WI38 (cell line): ENCODE results near the gene C12orf56.

ENCODE experiments used
- H3K4me3 ChIP-seq: 2 replicates; pipeline ENCODE4 v1.5.1; 2011; ENCODE audit warnings: low read depth, mild to moderate bottlenecking, control low read depth, low read length
- TF ChIP-seq, protein P1 (sequence below): IDR thresholded peaks from 2 replicates; pipeline ENCODE4 v1.5.1; 2012; ENCODE audit warnings: low read depth, mild to moderate bottlenecking, control low read depth, low read length

The C12orf56 gene

DNA sequence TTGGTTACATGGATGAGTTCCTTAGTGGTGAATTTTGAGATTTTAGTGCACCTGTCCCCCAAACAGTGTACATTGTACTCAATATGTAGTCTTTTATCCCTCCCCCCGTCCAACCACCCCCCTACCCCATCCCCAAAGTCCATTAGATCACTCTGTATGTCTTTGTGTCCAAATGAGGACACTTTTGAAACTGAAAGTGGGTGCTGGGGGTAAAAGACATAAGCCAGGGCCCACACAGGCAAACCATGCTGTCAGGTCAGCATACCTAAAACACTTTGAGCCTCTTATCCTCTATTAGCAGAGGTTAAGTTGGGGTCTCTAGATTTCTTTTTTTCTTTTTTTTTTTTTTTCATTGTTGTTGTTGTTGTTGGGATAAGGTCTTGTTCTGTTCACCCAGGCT is 137.2 kb downstream of the C12orf56 start:
- no peak overlapping the region for H3K4me3 ChIP-seq
- TF ChIP-seq, protein P1, sequence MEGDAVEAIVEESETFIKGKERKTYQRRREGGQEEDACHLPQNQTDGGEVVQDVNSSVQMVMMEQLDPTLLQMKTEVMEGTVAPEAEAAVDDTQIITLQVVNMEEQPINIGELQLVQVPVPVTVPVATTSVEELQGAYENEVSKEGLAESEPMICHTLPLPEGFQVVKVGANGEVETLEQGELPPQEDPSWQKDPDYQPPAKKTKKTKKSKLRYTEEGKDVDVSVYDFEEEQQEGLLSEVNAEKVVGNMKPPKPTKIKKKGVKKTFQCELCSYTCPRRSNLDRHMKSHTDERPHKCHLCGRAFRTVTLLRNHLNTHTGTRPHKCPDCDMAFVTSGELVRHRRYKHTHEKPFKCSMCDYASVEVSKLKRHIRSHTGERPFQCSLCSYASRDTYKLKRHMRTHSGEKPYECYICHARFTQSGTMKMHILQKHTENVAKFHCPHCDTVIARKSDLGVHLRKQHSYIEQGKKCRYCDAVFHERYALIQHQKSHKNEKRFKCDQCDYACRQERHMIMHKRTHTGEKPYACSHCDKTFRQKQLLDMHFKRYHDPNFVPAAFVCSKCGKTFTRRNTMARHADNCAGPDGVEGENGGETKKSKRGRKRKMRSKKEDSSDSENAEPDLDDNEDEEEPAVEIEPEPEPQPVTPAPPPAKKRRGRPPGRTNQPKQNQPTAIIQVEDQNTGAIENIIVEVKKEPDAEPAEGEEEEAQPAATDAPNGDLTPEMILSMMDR, result no peak

DNA sequence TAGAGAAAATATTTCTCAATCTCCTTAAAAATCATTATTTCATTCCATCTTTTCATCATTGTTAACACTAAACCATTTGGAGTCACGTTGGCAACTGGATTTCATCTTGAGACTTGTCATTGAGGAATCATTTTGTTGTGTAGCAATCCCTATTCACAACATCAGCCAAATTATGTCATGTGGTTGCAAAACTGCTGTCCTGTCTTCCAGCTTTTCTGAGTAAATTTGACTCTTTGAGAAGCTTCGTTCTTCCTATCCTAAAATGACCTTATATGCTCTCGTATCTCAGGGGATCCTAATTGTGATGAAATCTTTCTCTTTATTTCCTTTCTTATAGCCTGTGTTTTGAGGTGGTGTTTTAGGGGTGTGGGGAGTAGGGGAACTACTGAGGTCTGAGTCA is 137.9 kb downstream of the C12orf56 start:
- H3K4me3 ChIP-seq, result no peak overlapping the region
- TF ChIP-seq, protein P1, result no peak

DNA sequence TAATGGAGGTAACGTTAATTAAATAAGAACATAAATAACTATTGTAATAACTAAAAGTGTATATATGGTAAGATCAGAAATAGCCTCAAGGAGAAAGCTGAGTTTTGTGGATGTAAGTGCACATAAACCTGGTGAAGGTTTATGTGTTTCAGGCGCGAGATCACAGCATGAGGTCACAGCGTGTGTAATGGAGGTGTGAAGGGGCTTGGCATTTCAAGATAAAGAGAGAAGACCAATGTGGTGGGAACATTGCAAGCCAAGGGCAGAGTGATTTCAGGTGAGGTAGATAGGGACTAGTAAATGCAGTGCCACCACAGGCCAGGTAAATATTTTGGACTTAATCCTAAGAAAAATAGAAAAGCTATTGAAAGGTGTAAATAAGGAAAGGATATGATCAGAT is 146.7 kb downstream of the C12orf56 start:
- TF ChIP-seq, protein P1, result no peak

DNA sequence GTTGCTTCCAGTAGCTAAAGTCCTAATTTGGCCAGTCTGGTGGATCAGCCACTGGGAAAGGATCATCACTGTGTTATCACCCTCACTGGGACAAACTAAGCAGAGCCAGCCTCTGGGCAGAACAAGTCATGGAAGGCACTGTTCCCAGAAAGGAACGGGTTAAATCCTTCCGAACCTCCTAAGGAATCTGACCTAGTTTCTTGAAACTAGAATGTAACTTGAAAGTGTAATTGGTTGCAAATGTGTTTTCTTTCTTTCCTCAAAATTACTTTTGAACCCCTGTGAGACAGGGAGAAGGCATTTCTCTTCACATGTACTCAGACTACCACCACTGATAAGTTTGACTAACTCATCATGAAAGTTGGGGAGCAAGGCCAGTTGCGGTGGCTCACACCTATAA is 149.8 kb downstream of the C12orf56 start:
- TF ChIP-seq, protein P1, result no peak
- no peak overlapping the region for H3K4me3 ChIP-seq

More for the DNA sequence above, 146.7 kb downstream of the C12orf56 start:
- no peak overlapping the region for H3K4me3 ChIP-seq

DNA sequence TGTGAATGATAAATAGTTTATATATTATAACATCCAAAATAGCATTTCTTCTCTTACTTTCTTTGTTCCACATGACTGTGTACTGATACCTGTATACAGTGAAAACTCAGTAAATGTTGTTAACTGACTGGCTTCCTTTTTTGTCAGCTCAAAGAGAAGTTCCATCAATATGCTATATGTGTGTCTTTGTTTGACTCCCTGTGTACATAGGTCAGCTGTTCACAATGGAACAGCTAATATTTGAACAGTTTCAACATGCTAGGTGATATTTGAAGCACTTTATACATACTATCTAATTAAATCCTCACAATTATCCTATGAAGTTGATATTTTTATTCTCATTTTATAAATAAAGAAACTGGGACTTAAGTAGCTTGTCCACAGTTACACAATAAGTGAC is 153.2 kb downstream of the C12orf56 start:
- TF ChIP-seq, protein P1, result no peak
- H3K4me3 ChIP-seq, result no peak overlapping the region

DNA sequence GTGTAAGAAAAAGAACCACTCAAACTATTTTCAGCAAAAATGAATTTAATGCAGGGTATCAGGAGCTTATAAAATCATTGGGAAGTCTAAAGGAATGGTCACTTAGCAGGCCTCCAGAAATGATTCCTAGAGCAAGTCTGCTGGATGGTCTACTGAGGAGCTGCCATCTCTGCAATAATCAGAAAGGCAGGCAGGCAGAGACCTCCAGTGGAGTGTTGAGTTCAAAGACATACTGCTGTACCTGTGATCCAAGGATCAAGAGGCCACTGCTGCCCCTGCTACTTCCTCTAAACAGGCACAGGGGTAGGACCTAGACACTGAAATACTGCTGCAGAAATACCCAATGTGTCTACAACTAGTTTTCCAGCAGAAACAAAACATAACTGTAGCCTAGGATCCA is 154.0 kb downstream of the C12orf56 start:
- TF ChIP-seq, protein P1, result no peak

DNA sequence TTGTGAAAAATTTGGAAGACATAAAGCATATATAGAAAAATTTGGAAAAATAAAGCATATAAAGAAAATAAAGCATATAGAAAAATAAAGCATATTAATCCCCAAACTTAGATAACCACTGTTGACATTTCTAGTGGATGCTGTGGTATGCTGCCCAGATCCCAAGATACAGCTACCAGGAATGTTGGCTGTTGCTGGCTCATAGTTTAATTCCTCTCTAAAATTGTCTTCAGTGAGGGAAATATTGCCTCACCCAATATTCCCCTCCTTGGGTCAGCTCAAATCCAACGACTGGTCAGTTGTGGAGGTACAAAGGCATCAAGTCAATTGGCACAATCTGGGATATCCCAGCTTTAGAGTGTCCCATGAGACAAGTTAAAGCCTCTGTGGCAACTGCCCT is 158.4 kb downstream of the C12orf56 start:
- TF ChIP-seq, protein P1, result no peak
- no peak overlapping the region for H3K4me3 ChIP-seq

More for the DNA sequence above, 154.0 kb downstream of the C12orf56 start:
- no peak overlapping the region for H3K4me3 ChIP-seq
